GM18520 (cell line): ENCODE measurements around the gene SLC1A2.

ENCODE experiments used
- ATAC-seq: cut with Tn5 transposase; IDR thresholded peaks from one replicate; pipeline ENCODE4 v1.9.1; 2021; ENCODE audit not compliant: unreplicated experiment

SLC1A2 gene

GRCh38 chr11:35305670-35306382 lies 113.5 kb downstream of the SLC1A2 start:
- ATAC-seq: no peak

DNA sequence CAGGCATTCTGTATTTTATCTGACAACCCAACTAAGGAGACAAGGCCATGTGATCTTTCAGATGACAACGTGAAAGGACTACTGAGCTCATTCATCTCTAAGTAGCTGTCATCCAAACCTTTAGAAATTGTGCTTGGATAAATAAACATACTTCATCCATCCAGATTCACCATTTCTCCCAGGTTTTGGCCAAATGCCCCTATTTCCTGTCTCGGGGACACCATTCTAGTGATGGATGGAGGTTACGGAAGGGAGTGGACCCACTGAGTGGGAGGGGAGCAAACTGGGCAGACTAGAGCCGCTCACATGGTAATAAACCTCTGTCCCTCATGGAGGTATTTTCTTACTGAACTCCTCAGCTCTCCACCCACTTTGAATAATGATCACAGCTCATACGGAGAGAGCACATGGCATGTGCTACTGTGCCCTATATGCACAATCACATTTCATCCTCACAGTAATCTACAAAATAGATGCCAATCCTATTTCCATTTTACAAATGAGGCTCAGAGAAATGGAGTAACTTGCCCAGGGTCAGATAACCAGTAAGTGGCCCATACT lies 114.4 kb downstream of the SLC1A2 start:
- no peak for ATAC-seq

DNA sequence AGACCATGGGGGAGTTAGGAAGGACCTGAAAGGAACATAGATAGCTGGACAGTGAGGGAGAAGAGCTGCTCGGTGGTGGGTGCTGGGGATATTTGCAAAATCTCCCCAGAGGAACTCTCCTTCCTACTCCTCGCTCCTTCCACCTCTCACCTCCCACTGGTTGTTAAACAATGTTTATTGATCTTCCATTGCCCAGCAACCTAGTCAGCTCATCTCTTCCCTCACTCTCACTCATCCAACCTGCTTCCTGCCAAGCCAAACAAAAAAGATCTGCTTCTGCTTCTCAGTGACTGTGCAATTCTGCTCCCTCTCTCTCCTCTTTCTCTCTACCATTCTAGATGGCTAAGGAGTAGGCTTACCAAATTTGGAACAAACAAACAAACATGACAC lies 115.0 kb downstream of the SLC1A2 start:
- ATAC-seq: no peak

DNA sequence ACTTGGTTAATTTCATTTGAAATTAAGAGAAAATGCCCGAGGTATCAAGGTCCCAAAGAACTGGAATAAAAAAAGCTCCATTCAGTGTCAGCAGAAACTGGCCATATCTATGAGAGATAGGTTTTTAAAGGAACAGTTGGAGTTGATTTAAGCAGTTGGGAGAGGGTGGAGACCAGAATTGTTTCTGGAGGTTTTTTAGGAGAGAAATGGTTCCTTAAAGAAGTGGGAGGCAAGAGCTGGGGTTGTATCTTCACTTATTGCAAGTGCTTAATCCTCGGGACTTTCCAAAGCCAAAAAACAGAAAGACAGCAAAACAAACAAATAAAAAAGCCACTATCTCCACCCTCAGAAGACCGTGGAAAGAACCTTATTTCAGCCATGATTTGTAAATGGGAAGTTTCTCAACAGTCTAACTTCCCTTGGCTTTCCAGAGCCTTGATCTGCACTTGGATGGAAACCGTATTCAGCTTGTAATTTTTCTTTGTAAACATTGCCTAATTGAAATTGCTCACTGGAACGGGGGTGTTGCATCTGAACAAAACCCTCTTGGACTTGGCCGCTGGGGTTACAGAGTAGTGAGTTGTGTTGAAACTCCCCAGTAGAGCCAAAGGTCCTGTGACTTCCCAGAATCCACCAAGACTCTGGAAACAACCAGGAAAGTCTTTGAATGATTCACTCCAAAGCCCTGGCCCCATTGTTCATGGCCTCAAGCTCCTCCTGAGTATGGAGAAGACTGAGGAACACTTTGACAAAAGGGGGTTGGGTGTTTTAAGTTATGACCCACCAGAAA lies 115.6 kb downstream of the SLC1A2 start:
- no peak for ATAC-seq

DNA sequence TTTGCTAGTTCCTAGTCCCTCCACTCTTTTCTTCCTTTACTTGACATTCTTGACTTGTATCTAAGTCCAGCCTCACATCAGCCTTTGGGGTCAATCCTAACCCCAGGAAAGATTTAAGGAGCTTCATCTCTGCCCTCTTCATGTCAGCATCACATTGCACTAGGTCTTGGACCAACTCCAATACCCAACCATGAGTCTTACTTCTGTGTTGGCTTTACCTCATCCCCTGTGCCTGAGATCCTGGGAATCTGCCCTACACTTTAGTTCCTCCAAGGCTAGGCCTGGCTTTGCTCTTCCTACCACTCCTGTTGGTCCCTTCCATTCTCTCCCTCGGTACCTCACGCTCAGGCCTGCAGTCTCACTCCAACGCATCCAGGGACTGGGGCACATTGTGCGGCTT lies 117.0 kb downstream of the SLC1A2 start:
- no peak for ATAC-seq

GRCh38 chr11:35298369-35298768 lies 121.0 kb downstream of the SLC1A2 start:
- ATAC-seq: no peak

DNA sequence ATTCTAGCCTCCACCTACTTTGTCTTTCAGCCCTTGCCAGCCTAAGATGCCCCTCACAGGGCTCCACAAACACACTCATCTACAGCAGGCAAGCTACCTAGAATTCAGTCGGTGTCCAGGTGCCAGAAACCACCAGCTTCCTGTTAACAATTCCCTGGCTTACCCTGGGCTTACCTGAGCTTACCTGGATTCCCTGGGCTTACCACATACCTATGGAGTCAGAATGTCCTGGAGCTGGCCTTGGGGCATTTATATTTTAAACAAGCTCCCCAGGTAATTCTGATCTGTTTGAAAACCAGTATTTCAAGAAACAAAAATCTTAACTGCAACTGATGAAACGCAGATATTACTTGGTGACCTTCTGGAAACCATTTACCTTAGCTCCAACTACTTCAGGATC lies 123.6 kb downstream of the SLC1A2 start:
- ATAC-seq: no peak

- no peak for ATAC-seq
These were observed 125.7 kb downstream of the SLC1A2 start for GRCh38 chr11:35293699-35294098.

GRCh38 chr11:35293035-35293434 lies 126.3 kb downstream of the SLC1A2 start:
- ATAC-seq: no peak

DNA sequence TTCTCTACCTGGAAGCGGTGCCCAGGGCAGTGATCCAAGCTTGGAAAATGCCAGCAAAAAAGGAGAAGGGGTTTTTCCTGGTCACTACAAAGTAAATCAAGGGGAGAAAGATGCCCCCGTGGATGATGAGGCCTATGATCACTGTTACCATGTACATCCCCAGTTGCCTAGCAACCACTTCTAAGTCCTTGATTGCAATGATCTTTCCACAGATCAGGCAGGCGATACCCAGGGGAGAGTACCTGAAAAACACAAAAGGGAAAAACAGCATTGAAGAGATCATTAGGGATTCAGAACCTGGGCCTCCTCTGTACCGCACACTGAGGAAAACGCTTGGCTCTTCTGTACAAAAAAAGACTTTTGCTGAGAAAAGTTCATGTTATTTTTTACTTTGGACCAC lies 127.1 kb downstream of the SLC1A2 start:
- ATAC-seq: no peak

DNA sequence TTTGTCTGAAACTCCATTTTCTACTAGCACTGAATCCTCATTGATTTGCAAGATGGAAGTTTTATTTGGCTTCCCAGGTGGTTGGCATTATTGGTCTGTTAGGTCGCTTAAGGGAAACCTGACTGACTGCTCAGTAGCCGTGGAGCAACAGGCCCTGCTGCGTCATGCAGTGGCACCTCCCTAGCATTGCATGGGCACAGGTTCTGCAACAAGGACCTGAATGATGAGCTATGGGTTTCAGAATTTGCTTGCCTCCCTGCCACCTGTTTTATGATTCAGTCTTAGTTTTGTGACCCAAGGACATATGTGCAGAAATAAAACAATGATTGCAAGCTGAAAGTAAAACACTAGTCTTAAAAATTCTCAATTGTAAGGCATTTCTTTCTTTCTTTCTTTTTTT lies 128.5 kb downstream of the SLC1A2 start:
- no peak for ATAC-seq

DNA sequence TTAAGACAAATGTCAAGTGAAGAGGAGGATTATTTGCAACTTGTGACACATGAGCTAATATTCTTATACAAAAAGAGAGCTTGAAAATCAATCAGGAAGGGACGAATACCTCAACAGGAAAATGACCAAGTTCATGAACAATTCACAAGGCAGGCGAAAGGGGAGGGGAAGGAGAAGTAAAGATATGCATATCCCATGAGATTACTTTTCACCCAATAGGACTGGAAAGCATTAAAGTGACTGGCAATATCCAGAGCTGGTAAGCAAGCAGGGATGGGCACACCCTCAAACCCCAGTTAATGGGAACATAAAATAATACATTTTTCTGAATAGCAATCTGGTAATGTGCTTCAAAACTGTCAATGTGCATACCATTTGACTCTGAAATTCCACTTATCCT lies 129.5 kb downstream of the SLC1A2 start:
- ATAC-seq: no peak

DNA sequence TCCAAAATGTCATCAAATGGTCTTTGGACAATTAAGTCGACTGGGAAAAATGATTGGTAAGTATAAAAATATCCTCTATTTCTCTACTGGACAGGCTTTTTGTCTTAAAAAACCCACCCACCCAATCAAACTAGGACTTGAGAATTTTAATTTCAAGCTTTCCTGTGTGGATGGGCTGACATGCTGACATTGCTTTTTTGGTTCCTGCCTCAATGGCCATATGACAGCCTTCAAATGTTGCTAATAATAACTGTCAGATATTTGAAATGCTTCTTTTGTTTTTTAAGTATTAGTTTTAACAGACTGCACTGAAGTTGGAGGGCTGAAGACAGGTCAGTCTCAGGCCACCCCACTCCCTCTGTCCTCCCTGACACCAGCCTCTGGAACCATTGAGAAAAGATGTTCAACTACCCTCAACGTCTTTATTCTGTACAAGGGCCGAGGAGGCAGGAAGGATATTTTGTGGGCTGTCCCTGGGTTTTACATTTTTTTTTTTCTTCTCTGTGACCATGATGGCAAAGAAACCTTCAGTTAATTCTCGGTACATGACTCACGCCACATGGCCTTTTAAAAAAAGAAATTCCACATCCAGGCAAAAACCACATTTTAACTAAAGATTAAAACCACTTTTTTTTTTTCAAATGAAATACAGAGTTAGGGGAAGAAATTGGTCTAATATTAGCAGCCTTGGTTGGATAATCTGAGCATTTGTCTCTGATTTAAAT lies 130.4 kb downstream of the SLC1A2 start:
- no peak for ATAC-seq

- no peak for ATAC-seq
These were observed 131.0 kb downstream of the SLC1A2 start for GRCh38 chr11:35288309-35288708.

DNA sequence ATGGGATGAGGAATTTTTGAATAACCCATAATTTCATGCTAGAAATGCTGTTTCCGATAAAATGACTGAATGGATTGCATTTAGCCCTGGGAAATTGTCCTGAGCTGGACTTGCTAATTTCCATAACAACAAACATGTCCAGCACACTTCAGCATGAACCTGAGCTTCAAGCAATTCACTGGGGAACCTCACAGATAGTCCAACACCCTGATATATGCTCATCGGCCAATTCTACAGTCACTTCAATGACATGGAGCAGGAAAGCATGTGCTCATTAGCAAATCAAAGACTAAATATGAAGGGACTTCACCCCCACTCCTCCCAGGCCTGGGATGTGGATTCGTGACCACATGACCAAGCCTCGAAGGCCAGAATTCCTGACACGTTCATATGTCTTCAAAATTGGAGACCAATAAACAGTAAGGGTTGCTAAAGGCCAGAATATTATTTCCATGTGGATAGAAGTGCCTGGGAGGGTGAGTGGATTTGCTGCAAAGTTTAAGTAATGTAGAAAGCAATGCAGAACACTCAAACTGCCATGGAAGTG lies 131.9 kb downstream of the SLC1A2 start:
- no peak for ATAC-seq

DNA sequence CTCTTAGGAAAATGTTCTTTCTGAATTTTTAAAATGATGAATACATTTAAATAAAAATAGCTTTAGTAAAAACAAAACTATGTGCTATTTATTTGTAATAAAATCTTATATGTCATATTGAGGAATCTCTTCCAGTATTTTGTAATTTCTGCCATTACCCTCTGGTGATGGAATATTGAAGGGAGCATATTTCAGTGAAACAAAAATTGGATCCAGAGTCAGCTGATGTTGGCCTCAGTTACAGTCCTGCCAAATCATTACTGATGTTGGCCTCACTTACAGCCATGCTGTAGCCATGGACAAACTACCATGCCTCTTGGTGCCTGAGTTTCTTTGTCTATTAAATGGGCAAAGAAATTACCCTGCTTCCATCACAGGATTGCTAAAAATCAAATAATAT lies 133.2 kb downstream of the SLC1A2 start:
- ATAC-seq: no peak

DNA sequence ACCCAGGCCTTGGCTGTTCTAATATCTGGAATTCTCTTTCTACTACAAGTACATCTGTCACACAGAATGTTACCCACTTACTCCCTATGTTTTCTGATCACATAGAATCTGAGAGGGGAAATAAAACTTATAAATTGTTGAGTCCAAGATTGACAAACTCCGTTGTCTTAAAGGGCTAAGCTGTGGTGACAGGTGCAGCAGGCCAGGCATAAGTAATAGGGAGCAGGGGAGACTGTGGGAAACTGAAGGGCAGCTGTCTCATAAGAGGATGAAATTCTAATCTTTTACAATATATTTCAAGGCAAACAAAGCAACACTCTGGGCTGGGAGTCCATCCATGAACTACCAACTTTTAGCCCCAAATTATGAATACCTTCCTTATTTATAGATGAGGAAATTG lies 133.9 kb downstream of the SLC1A2 start:
- no peak for ATAC-seq

- ATAC-seq: no peak
These were observed 137.0 kb downstream of the SLC1A2 start for GRCh38 chr11:35282221-35282882.

- ATAC-seq: no peak
These were observed 138.1 kb downstream of the SLC1A2 start for GRCh38 chr11:35281169-35281688.

DNA sequence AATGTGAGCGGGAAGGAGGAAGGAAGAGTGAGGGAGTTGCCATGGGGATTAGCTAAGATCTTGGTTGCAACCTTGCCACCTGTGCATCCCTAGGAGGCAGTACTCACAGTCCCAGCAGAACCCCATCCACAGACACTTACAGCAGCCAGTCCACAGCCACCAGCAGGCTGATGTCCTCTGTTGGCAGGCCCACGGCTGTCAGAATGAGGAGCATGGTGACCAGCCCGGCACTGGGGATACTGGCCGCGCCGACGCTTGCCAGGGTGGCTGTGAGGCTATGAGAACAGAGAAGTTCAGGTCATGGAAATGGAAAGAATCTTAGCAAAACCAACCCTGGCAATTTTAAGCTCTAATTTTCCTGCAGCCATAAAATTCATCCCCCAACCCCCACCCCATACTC lies 138.6 kb downstream of the SLC1A2 start:
- ATAC-seq: no peak

GRCh38 chr11:35277827-35278226 lies 141.5 kb downstream of the SLC1A2 start:
- no peak for ATAC-seq
